HG03095 (cell line): ENCODE measurements around the gene RCE1.
A peak's percentile ranks its signal among the peaks of the same experiment; 100 is the strongest.

Source experiments
- ATAC-seq: cut with Tn5 transposase; IDR thresholded peaks from one replicate; pipeline ENCODE4 v1.9.1; 2021; ENCODE audit warnings: moderate library complexity; ENCODE audit not compliant: unreplicated experiment

The RCE1 gene

DNA sequence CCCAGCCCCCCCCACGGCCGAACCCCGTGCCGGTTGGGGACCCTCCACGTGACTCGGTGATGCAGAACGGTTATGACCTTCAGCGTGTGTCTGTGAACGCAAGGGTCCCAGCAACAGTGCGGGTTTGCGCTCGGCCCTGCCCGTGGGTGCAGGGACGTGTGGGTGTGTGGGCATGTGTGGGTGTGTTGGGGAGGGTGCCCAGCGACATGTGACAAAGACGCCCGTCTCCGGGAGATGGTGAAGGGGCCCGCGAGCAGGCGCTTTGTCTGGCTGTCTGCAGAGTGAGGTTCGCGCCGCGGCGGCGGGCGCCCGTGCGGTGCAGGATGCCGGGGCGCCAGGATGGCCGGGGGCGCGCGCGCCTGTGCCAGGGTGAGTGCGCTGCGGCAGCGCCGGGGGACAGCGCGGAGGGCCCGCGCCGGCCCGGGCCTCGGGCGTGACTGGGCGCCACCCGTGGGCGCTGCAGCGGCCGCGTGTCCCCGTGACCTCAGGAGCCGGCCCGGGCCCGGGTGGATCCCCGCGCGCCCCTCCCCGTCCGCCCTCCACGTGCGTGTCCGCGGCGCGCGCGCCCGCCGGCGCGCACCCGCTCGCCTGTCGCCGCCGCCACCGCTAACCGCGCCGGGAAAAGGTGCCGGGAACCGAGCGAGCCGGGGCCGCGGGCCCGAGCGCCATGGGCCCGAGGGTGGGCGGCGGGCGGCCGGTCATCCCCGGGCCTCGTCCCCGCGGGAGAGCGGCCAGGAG is 13.4 kb downstream of the RCE1 start, which contains the start of gene LRFN4:
Gene LRFN4 (plus strand): TSS at position 569 of the 738 bp plus-strand sequence. CDS start 681 bp downstream, outside the sequence.
- ATAC-seq = peak; percentile 27

DNA sequence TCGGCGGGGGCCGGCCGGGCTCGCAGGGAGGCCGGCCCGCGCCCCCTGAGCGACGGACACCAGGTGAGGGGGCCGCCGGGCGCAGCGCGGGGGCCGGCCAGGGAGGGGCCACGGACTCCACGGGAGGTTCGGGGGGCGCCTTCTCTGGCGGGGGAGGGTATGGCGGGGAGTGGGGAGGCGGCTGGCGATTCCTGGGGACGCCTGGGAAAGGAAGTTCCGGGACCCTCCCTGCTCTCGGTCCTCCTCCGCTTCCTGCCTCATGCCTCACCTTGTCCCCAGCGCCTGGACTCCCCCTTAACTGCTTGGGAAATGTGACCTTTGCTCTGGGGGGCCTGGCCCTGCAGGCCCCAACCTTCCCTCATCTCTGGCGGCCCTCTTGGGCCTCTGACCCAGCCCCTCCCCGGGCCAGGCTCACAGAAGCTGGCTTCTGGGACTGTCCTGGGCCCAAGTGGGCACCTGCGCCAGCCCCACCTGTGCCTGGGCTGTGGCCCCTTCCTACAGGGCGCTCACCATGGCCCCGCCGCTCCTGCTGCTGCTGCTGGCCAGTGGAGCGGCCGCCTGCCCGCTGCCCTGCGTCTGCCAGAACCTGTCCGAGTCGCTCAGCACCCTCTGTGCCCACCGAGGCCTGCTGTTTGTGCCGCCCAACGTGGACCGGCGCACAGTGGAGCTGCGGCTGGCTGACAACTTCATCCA is 14.1 kb downstream of the RCE1 start:
- no peak for ATAC-seq

GRCh38 chr11:66857927-66858185 is 14.6 kb downstream of the RCE1 start:
- no peak for ATAC-seq

GRCh38 chr11:66858186-66858938 is 15.1 kb downstream of the RCE1 start:
- no peak for ATAC-seq

DNA sequence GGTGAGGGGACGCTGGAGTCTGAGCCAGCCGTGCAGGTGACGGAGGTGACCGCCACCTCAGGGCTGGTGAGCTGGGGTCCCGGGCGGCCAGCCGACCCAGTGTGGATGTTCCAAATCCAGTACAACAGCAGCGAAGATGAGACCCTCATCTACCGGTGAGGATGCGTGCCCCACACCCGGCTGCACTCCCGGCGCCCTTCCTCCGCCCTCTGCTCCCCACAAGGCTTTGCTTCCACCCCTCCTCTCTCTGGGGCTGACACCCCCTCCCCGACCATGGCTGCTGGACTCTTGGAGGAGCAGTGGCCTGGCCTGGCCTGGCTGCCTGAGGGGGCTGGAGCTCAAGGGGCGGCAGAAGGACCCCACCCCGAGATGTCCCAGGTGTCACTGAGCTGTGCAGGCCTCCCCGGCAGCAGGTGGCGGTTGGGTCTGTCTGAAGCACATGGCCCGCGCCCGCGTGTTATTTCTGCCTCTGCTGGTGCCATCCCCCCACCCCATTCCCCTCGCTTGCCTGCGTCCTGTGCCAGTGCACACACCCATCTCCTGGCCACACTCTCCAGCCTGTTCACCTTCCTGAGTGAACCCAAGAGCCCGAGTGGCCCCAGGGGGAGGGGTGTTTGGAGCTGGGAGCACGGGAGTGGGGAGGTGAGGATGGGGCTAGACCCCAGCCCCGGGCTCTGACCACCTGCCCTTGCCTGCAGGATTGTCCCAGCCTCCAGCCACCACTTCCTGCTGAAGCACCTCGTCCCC is 15.9 kb downstream of the RCE1 start:
- ATAC-seq = no peak

DNA sequence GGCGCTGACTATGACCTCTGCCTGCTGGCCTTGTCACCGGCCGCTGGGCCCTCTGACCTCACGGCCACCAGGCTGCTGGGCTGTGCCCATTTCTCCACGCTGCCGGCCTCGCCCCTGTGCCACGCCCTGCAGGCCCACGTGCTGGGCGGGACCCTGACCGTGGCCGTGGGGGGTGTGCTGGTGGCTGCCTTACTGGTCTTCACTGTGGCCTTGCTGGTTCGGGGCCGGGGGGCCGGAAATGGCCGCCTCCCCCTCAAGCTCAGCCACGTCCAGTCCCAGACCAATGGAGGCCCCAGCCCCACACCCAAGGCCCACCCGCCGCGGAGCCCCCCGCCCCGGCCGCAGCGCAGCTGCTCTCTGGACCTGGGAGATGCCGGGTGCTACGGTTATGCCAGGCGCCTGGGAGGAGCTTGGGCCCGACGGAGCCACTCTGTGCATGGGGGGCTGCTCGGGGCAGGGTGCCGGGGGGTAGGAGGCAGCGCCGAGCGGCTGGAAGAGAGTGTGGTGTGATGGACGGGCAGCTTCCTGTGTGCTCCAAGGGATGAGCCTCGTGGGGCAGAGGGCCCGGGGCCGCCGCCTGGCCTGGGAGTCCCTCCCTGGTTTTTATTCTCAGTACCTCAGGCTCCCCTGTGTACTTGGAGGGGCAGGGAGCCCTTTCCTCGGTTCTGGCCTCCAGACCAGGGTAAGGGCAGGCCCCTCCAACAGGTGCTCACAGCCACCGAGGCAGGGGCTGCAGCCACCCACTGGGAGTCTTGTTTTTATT is 16.6 kb downstream of the RCE1 start:
- ATAC-seq = no peak

- no peak for ATAC-seq
These were observed 17.2 kb downstream of the RCE1 start for GRCh38 chr11:66860449-66860831.

- no peak for ATAC-seq
These were observed 18.0 kb downstream of the RCE1 start for GRCh38 chr11:66861038-66861773.

DNA sequence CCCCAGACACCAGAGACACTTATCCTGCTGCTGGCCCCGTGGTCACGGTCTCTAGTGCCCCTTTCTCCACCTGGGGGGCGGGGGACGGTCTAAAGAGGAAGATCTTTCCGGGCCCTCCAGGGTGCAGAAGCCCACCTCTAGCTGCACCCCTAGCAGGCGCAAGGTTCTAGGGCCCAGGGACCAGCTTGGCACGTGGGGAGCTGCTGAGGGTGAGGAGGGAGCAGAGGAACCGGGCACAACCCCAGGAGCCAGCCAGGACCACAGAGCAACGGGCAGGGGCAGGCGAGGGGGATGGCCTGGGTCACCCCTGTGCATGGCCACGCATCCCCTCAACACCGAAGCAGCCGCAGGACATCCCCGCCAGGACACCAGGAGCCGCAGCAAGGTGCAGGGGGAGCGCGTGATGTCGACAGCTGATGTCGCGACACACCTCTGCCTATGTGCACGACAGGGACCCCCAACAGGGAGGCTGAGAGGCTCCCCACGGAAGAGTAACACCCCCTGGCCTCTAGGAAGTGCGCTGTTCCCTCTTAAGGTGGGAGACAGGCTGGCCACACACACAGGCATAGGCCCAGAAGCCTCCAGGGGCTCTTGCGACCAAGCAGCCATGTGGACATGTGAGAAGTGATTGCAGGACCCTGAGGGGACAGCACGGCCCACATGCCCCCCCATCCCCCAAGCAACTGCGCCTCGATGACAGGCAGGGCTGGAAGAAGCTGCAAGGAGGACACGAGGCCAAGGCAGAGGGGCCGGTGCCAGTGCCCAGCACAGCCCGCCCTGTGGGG is 18.7 kb downstream of the RCE1 start:
- no peak for ATAC-seq

- ATAC-seq = no peak
These were observed 19.4 kb downstream of the RCE1 start for GRCh38 chr11:66862559-66863037.

DNA sequence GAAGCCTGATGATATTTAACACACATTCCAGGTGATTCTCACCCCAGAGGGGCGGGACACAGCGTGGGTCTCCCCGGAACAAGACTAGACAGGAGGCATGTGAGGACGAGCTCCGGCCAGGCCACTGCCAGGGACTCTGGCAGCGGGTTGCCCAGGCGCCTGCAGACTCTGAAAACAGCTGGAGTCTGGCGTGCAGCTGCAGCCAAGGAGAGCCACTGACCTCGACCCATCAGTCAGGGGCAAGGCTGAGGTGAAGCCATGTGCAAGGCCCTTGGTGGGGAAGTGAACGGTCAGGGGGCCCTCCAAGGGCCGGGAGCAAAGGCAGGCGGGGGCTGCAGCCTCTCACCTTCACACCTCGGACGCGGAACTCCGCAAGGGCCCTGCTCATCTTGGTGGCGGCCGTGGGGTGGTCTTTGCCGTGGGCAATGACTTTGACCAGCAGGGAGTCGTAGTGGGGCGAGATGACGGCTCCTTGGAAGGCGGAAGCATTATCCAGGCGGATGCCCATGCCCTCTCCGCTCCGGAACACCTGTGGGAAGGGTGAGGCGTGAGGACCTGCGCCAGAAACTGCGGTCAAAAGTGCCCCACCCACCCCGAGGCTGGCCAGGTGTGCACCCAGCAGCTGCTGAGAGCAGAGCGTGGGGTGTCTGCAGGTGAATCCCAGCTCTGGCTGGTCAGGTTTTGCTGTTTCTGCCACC is 20.3 kb downstream of the RCE1 start:
- no peak for ATAC-seq

DNA sequence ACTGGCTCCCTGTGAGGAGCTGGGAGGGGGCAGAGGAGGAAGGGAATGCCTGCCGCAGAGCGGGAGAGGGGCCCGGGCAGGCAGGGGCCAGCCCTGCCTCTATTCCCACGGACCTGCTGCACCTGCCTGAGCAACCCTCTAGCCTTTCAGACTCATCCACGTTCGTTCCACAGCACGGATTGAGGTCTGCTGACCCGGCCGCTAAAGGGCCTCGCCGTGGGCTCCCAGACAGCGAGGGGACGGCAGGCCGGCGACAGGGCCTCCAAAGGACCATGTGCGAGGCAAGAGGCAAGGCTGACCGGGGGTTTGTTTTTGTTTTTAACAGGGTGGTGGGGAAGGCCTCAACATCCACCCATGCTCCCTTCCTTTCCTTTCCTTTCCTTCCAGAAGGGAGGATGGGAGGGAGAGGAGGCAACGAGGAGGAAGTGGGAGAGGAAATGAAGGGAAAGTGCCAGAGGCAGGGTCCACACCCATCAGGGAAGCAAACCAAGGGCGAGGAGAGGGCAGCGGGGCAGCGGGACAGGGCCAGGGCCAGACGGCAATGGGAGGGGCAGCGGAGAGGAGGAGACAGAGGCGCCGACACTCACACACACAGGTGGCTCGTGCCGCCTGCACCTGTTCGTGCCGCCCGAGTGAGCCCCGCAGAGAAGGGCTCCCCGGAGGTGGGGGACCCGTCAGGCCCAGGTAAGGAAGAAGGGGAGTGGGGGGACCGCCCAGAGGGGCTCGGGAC is 21.1 kb downstream of the RCE1 start:
- no peak for ATAC-seq

DNA sequence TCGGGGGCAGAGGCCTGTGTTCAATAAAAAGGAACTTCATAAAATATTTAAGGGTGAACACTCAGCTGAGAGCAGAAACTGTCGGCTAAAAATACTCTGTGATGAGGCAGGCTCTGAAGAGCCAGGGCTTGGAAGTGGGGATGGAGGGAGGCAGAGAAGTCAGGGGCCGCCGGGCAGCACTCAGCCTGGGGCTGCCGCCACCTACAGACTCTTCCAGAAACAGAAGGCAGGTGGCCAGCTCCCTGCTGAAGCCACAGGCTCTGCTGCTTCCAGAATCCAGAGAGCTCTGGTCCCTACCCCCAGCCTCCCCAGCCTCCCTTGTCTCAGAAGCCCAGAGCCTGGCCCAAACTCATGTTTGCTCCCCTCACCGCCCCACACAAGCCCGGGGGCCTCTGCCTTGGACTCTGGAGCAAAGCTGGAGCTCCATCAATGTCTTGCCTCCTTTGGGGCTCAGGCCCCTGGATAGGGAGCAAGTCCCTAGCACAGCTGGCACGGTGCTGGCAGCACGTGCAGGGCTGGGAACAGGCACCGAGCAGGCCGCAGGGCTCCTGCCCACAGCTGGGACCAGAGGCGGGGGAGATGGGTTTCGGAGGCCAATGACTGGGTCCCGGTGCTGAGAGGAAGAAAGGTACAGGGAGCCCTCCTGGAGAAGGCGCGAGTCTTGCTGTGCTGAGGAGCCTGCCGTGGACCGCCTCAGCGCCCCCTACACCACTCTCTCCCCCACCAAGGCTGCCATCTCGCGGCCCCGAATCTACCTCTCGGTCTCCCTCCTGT is 21.9 kb downstream of the RCE1 start:
- no peak for ATAC-seq

- ATAC-seq = no peak
These were observed 22.8 kb downstream of the RCE1 start for GRCh38 chr11:66866007-66866406.

- no peak for ATAC-seq
These were observed 23.3 kb downstream of the RCE1 start for GRCh38 chr11:66866511-66866986.

DNA sequence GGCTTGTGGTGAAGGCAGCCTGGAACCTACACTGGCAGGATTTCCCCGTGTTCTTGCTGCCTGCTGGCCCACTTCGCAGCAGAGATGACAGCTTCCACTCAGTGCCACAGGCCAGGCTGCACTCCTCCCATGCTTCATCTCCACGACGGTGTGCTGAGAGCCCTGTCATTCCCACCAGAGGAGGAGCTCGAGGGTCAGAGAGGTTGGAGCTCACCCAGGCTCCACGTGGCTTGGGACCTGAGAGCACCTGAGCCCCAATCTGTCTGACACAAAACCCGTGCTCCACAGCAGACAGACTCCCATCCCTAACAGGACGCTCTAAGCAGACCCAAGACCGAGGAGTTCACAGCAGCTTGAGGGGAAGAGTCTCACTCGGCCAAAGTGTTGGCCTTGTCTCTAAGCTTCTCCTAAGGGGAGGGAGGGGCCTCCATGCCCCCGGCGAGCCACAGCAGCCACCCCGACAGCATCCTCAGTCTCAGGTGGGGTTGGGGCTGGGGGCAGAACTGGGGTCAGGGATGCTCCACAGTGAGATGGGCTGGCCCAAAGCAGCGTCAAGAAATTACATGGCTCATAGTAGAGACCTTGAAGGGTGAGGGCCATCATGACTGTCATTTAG is 24.3 kb downstream of the RCE1 start:
- ATAC-seq = no peak
